SH-SY5Y (cell line): ENCODE measurements around the gene TOM1L2.

Experiments
- GATA2 ChIP-seq: IDR thresholded peaks from 2 replicates; pipeline ENCODE4 v1.6.1; 2011; ENCODE audit warnings: mild to moderate bottlenecking, low read depth, low read length
- GATA3 ChIP-seq: IDR thresholded peaks from 2 replicates; pipeline ENCODE4 v1.6.1; 2011; ENCODE audit warnings: low read depth, mild to moderate bottlenecking, low read length, moderate library complexity

GRCh38 chr17:17898673-17899072 lies 73.5 kb downstream of the TOM1L2 start:
- TF ChIP-seq GATA2, result no peak
- no peak for TF ChIP-seq GATA3
